ENCODE measurements around the gene GSTK1.
A peak's percentile ranks its signal among the peaks of the same experiment; 100 is the strongest.
"Not testable (repeated sequence)": the region's sequence is repeated elsewhere in the genome, so short reads cannot be mapped to it uniquely, and the experiment has no call there.

The GSTK1 gene

GRCh38 chr7:143287935-143288826 is 24.9 kb downstream of the GSTK1 start, which contains the start of gene CASP2:
CASP2 (plus strand) TSS chr7:143288351; CDS start chr7:143288456, 105 bp downstream.
- peak within 1 kb of the TSS; percentile 95 for H3K9ac ChIP-seq (ENCODE audit: low read length)
- peaks cover 22% of the 10 kb centered on the region for H3K4me1 ChIP-seq (ENCODE audit: control insufficient read depth, low read depth, low read length)
- peaks cover 28% of the 10 kb centered on the region for H3K36me3 ChIP-seq (ENCODE audit: control insufficient read depth, low read depth, low read length)
- no peaks in the 10 kb centered on the region for H3K9me3 ChIP-seq (ENCODE audit: control insufficient read depth, low read depth, low read length)
- H3K4me3 ChIP-seq (ENCODE audit: low read length) = peak within 1 kb of the TSS; percentile 86
- peaks cover 18% of the 10 kb centered on the region for H3K27me3 ChIP-seq (ENCODE audit: control insufficient read depth, insufficient read depth, low read length)
- peak within 1 kb of the TSS; percentile 49 for H3K27ac ChIP-seq (ENCODE audit: low read length)

GRCh38 chr7:143288836-143289235 is 25.6 kb downstream of the GSTK1 start:
- H3K9ac ChIP-seq (ENCODE audit: low read length) = peak overlapping the region; percentile 95
- peaks cover 15% of the 10 kb centered on the region for H3K4me1 ChIP-seq (ENCODE audit: control insufficient read depth, low read depth, low read length)
- H3K4me3 ChIP-seq (ENCODE audit: low read length) = peak overlapping the region; percentile 86
- peak overlapping the region; percentile 49 for H3K27ac ChIP-seq (ENCODE audit: low read length)
- peaks cover 35% of the 10 kb centered on the region for H3K36me3 ChIP-seq (ENCODE audit: control insufficient read depth, low read depth, low read length)
- H3K9me3 ChIP-seq (ENCODE audit: control insufficient read depth, low read depth, low read length) = no peaks in the 10 kb centered on the region
- H3K27me3 ChIP-seq (ENCODE audit: control insufficient read depth, insufficient read depth, low read length) = peaks cover 18% of the 10 kb centered on the region

GRCh38 chr7:143289421-143289820 is 26.2 kb downstream of the GSTK1 start:
- H3K9me3 ChIP-seq (ENCODE audit: control insufficient read depth, low read depth, low read length) = no peaks in the 10 kb centered on the region
- H3K4me1 ChIP-seq (ENCODE audit: control insufficient read depth, low read depth, low read length) = peaks cover 11% of the 10 kb centered on the region
- peaks cover 18% of the 10 kb centered on the region for H3K27me3 ChIP-seq (ENCODE audit: control insufficient read depth, insufficient read depth, low read length)
- H3K4me3 ChIP-seq (ENCODE audit: low read length) = peak overlapping the region; percentile 86
- peak overlapping the region; percentile 95 for H3K9ac ChIP-seq (ENCODE audit: low read length)
- H3K36me3 ChIP-seq (ENCODE audit: control insufficient read depth, low read depth, low read length) = peaks cover 41% of the 10 kb centered on the region
- no peak overlapping the region for H3K27ac ChIP-seq (ENCODE audit: low read length)

GRCh38 chr7:143289888-143290287 is 26.6 kb downstream of the GSTK1 start:
- not testable (repeated sequence) for H3K9me3 ChIP-seq (ENCODE audit: control insufficient read depth, low read depth, low read length); H3K27ac ChIP-seq (ENCODE audit: low read length); H3K4me1 ChIP-seq (ENCODE audit: control insufficient read depth, low read depth, low read length)
- Histone ChIP-seq H3K27me3 (ENCODE audit: control insufficient read depth, insufficient read depth, low read length) (peaks cover 18% of the 10 kb centered on the region), H3K36me3 (ENCODE audit: control insufficient read depth, low read depth, low read length) (peaks cover 45% of the 10 kb centered on the region), H3K9ac (ENCODE audit: low read length) (peak overlapping the region; percentile 95), H3K4me3 (ENCODE audit: low read length) (peak overlapping the region; percentile 86)

GRCh38 chr7:143290293-143290692 is 27.1 kb downstream of the GSTK1 start:
- H3K27ac ChIP-seq (ENCODE audit: low read length) = no peak overlapping the region
- peaks cover 6% of the 10 kb centered on the region for H3K4me1 ChIP-seq (ENCODE audit: control insufficient read depth, low read depth, low read length)
- H3K27me3 ChIP-seq (ENCODE audit: control insufficient read depth, insufficient read depth, low read length) = peaks cover 18% of the 10 kb centered on the region
- H3K9ac ChIP-seq (ENCODE audit: low read length) = no peak overlapping the region
- H3K4me3 ChIP-seq (ENCODE audit: low read length) = no peak overlapping the region
- no peaks in the 10 kb centered on the region for H3K9me3 ChIP-seq (ENCODE audit: control insufficient read depth, low read depth, low read length)
- peaks cover 49% of the 10 kb centered on the region for H3K36me3 ChIP-seq (ENCODE audit: control insufficient read depth, low read depth, low read length)

- Histone ChIP-seq H3K27me3 (ENCODE audit: control insufficient read depth, insufficient read depth, low read length) (no peaks in the 10 kb centered on the region), H3K9ac (ENCODE audit: low read length) (no peak overlapping the region), H3K4me1 (ENCODE audit: control insufficient read depth, low read depth, low read length) (peaks cover 6% of the 10 kb centered on the region), H3K4me3 (ENCODE audit: low read length) (no peak overlapping the region), H3K36me3 (ENCODE audit: control insufficient read depth, low read depth, low read length) (peaks cover 71% of the 10 kb centered on the region), H3K27ac (ENCODE audit: low read length) (no peak overlapping the region), H3K9me3 (ENCODE audit: control insufficient read depth, low read depth, low read length) (no peaks in the 10 kb centered on the region)
Observed at GRCh38 chr7:143292876-143293275, 29.6 kb downstream of the GSTK1 start.

GRCh38 chr7:143295870-143296269 is 32.6 kb downstream of the GSTK1 start:
- Histone ChIP-seq H3K9ac (ENCODE audit: low read length) (no peak overlapping the region), H3K4me3 (ENCODE audit: low read length) (no peak overlapping the region), H3K9me3 (ENCODE audit: control insufficient read depth, low read depth, low read length) (no peaks in the 10 kb centered on the region), H3K36me3 (ENCODE audit: control insufficient read depth, low read depth, low read length) (peaks cover 85% of the 10 kb centered on the region), H3K27ac (ENCODE audit: low read length) (no peak overlapping the region), H3K27me3 (ENCODE audit: control insufficient read depth, insufficient read depth, low read length) (no peaks in the 10 kb centered on the region), H3K4me1 (ENCODE audit: control insufficient read depth, low read depth, low read length) (no peaks in the 10 kb centered on the region)

- Histone ChIP-seq H3K9ac (ENCODE audit: low read length) (no peak overlapping the region), H3K36me3 (ENCODE audit: control insufficient read depth, low read depth, low read length) (peaks cover 85% of the 10 kb centered on the region), H3K27ac (ENCODE audit: low read length) (no peak overlapping the region)
Observed at GRCh38 chr7:143296686-143297085, 33.4 kb downstream of the GSTK1 start.

GRCh38 chr7:143299346-143299745 is 36.1 kb downstream of the GSTK1 start:
- no peak overlapping the region for H3K4me3 ChIP-seq (ENCODE audit: low read length)
- H3K27me3 ChIP-seq (ENCODE audit: control insufficient read depth, insufficient read depth, low read length) = no peaks in the 10 kb centered on the region
- peaks cover 82% of the 10 kb centered on the region for H3K36me3 ChIP-seq (ENCODE audit: control insufficient read depth, low read depth, low read length)
- H3K4me1 ChIP-seq (ENCODE audit: control insufficient read depth, low read depth, low read length) = no peaks in the 10 kb centered on the region
- no peak overlapping the region for H3K27ac ChIP-seq (ENCODE audit: low read length)
- no peak overlapping the region for H3K9ac ChIP-seq (ENCODE audit: low read length)
- H3K9me3 ChIP-seq (ENCODE audit: control insufficient read depth, low read depth, low read length) = no peaks in the 10 kb centered on the region

More at GRCh38 chr7:143296686-143297085, 33.4 kb downstream of the GSTK1 start:
- H3K4me3 ChIP-seq (ENCODE audit: low read length) = no peak overlapping the region
- H3K27me3 ChIP-seq (ENCODE audit: control insufficient read depth, insufficient read depth, low read length) = no peaks in the 10 kb centered on the region
- no peaks in the 10 kb centered on the region for H3K4me1 ChIP-seq (ENCODE audit: control insufficient read depth, low read depth, low read length)
- H3K9me3 ChIP-seq (ENCODE audit: control insufficient read depth, low read depth, low read length) = no peaks in the 10 kb centered on the region

- H3K27ac ChIP-seq (ENCODE audit: low read length) = no peak overlapping the region
- H3K4me1 ChIP-seq (ENCODE audit: control insufficient read depth, low read depth, low read length) = no peaks in the 10 kb centered on the region
- no peaks in the 10 kb centered on the region for H3K9me3 ChIP-seq (ENCODE audit: control insufficient read depth, low read depth, low read length)
- peaks cover 82% of the 10 kb centered on the region for H3K36me3 ChIP-seq (ENCODE audit: control insufficient read depth, low read depth, low read length)
- no peak overlapping the region for H3K4me3 ChIP-seq (ENCODE audit: low read length)
- no peaks in the 10 kb centered on the region for H3K27me3 ChIP-seq (ENCODE audit: control insufficient read depth, insufficient read depth, low read length)
- H3K9ac ChIP-seq (ENCODE audit: low read length) = no peak overlapping the region
Observed at GRCh38 chr7:143299840-143300239, 36.6 kb downstream of the GSTK1 start.

- H3K27me3 ChIP-seq (ENCODE audit: control insufficient read depth, insufficient read depth, low read length) = no peaks in the 10 kb centered on the region
- peaks cover 81% of the 10 kb centered on the region for H3K36me3 ChIP-seq (ENCODE audit: control insufficient read depth, low read depth, low read length)
- H3K27ac ChIP-seq (ENCODE audit: low read length) = no peak overlapping the region
- H3K9ac ChIP-seq (ENCODE audit: low read length) = no peak overlapping the region
- H3K9me3 ChIP-seq (ENCODE audit: control insufficient read depth, low read depth, low read length) = no peaks in the 10 kb centered on the region
- no peaks in the 10 kb centered on the region for H3K4me1 ChIP-seq (ENCODE audit: control insufficient read depth, low read depth, low read length)
- H3K4me3 ChIP-seq (ENCODE audit: low read length) = no peak overlapping the region
Observed at GRCh38 chr7:143300959-143301935, 38.0 kb downstream of the GSTK1 start.
